ENCODE measurements around the gene PER1. TPM values are rescaled to one million over a fixed set of nuclear protein-coding genes. Genes with fewer than 3 reads are reported as not detected.

PER1 gene
- total and polyA plus RNA-seq, 2 of the 13 experiments (the other 11 are each of a cell fraction or from before 2014, with no cell fraction given): 2.6 to 3.6 TPM

DNA sequence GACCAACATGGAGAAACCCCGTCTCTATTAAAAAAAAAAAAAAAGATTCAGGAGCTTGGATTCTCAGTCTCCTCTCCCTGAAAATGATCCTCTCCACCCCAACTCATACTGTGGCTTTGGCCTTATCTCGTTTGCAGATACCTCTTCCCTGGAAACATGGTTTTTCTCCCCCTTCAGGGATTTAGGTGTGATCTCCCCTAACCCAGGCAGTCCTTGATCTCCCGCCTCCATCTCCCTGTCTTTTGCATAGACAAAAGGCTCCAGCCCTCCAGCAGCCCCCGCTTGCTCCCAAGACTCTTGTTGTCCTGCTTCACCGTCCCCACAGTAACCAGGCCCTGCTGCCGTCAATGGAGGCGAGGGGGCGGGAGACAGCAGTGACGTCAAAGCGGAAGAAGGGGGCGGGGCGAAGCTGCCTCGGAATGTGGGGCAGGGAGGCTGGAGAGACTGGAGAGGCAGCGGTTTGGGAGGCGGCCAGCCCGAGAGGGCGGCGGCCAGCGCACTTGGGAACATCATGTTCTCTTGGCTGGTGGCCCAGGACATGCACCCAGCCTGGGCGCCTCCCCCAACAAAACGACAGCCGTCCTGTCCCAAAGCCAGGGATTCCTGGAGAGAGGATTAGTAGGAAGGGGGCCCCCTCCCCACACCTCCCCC is 1.9 kb upstream of the PER1 start (continued):
- TF ChIP-seq TCF7 (IDR thresholded peaks at IDR 0.05; ENCODE audit: low read depth) (no peak), ZBTB7B (CRISPR knock-in tag; IDR thresholded peaks at IDR 0.05) (no peak), TBX2 (CRISPR knock-in tag; IDR thresholded peaks at IDR 0.05; ENCODE audit: borderline replicate concordance) (no peak; the same call in 1 of the 2 replicates), FOXM1 (CRISPR knock-in tag; IDR thresholded peaks at IDR 0.05) (no peak), ZSCAN29 (CRISPR knock-in tag; conservative IDR thresholded peaks at IDR 0.05) (no peak), MIXL1 (CRISPR knock-in tag; IDR thresholded peaks at IDR 0.05) (no peak), ZC3H13 (CRISPR knock-in tag; IDR thresholded peaks at IDR 0.05) (no peak), GABPB1 (CRISPR knock-in tag; IDR thresholded peaks at IDR 0.05) (peak; percentile 76), MTA3 (CRISPR knock-in tag; IDR thresholded peaks at IDR 0.05) (no peak), SOX13 (IDR thresholded peaks at IDR 0.05) (no peak), SOX13 (CRISPR knock-in tag; conservative IDR thresholded peaks at IDR 0.05 in 1 of 2, IDR thresholded peaks at IDR 0.05 in 1 of 2) (peak in 1 of 2 experiments; percentile 29; a peak in 1 of 4 replicates), ZSCAN21 (CRISPR knock-in tag; IDR thresholded peaks at IDR 0.05; ENCODE audit: borderline replicate concordance) (0 out of 2 replicates have a peak, but pooled peaks have one; percentile 14), SAP130 (CRISPR knock-in tag; IDR thresholded peaks at IDR 0.05; ENCODE audit: low read depth) (peak; percentile 55; the same call in 1 of the 2 replicates), MAFF (IDR thresholded peaks at IDR 0.05; ENCODE audit: low read depth, low read length) (no peak)
- TF ChIP-seq, protein P1, sequence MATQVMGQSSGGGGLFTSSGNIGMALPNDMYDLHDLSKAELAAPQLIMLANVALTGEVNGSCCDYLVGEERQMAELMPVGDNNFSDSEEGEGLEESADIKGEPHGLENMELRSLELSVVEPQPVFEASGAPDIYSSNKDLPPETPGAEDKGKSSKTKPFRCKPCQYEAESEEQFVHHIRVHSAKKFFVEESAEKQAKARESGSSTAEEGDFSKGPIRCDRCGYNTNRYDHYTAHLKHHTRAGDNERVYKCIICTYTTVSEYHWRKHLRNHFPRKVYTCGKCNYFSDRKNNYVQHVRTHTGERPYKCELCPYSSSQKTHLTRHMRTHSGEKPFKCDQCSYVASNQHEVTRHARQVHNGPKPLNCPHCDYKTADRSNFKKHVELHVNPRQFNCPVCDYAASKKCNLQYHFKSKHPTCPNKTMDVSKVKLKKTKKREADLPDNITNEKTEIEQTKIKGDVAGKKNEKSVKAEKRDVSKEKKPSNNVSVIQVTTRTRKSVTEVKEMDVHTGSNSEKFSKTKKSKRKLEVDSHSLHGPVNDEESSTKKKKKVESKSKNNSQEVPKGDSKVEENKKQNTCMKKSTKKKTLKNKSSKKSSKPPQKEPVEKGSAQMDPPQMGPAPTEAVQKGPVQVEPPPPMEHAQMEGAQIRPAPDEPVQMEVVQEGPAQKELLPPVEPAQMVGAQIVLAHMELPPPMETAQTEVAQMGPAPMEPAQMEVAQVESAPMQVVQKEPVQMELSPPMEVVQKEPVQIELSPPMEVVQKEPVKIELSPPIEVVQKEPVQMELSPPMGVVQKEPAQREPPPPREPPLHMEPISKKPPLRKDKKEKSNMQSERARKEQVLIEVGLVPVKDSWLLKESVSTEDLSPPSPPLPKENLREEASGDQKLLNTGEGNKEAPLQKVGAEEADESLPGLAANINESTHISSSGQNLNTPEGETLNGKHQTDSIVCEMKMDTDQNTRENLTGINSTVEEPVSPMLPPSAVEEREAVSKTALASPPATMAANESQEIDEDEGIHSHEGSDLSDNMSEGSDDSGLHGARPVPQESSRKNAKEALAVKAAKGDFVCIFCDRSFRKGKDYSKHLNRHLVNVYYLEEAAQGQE (IDR thresholded peaks at IDR 0.05; ENCODE audit: borderline replicate concordance in 1 of 2, low read depth in 1 of 2, low read length in 2 of 2): no peak
- TF ChIP-seq, protein P2, sequence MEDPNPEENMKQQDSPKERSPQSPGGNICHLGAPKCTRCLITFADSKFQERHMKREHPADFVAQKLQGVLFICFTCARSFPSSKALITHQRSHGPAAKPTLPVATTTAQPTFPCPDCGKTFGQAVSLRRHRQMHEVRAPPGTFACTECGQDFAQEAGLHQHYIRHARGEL (CRISPR knock-in tag; IDR thresholded peaks at IDR 0.05): no peak
- TF ChIP-seq, protein P3, sequence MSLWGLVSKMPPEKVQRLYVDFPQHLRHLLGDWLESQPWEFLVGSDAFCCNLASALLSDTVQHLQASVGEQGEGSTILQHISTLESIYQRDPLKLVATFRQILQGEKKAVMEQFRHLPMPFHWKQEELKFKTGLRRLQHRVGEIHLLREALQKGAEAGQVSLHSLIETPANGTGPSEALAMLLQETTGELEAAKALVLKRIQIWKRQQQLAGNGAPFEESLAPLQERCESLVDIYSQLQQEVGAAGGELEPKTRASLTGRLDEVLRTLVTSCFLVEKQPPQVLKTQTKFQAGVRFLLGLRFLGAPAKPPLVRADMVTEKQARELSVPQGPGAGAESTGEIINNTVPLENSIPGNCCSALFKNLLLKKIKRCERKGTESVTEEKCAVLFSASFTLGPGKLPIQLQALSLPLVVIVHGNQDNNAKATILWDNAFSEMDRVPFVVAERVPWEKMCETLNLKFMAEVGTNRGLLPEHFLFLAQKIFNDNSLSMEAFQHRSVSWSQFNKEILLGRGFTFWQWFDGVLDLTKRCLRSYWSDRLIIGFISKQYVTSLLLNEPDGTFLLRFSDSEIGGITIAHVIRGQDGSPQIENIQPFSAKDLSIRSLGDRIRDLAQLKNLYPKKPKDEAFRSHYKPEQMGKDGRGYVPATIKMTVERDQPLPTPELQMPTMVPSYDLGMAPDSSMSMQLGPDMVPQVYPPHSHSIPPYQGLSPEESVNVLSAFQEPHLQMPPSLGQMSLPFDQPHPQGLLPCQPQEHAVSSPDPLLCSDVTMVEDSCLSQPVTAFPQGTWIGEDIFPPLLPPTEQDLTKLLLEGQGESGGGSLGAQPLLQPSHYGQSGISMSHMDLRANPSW (CRISPR knock-in tag; IDR thresholded peaks at IDR 0.05; ENCODE audit: borderline replicate concordance): no peak
- TF ChIP-seq, protein P4, sequence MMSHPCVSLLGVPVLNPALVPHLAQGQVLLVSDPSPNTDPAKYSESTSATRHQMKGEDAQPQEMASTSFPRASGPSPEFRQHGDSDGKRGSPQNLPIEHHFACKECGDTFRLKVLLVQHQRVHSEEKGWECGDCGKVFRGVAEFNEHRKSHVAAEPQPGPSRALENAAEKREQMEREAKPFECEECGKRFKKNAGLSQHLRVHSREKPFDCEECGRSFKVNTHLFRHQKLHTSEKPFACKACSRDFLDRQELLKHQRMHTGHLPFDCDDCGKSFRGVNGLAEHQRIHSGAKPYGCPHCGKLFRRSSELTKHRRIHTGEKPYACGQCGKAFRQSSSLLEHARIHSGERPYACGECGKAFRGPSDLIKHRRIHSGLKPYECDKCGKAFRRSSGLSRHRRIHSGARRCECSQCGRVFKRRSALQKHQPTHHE (CRISPR knock-in tag; IDR thresholded peaks at IDR 0.05; ENCODE audit: borderline replicate concordance): no peak
- TF ChIP-seq, protein P5, sequence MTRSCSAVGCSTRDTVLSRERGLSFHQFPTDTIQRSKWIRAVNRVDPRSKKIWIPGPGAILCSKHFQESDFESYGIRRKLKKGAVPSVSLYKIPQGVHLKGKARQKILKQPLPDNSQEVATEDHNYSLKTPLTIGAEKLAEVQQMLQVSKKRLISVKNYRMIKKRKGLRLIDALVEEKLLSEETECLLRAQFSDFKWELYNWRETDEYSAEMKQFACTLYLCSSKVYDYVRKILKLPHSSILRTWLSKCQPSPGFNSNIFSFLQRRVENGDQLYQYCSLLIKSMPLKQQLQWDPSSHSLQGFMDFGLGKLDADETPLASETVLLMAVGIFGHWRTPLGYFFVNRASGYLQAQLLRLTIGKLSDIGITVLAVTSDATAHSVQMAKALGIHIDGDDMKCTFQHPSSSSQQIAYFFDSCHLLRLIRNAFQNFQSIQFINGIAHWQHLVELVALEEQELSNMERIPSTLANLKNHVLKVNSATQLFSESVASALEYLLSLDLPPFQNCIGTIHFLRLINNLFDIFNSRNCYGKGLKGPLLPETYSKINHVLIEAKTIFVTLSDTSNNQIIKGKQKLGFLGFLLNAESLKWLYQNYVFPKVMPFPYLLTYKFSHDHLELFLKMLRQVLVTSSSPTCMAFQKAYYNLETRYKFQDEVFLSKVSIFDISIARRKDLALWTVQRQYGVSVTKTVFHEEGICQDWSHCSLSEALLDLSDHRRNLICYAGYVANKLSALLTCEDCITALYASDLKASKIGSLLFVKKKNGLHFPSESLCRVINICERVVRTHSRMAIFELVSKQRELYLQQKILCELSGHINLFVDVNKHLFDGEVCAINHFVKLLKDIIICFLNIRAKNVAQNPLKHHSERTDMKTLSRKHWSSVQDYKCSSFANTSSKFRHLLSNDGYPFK (CRISPR knock-in tag; IDR thresholded peaks at IDR 0.05; ENCODE audit: borderline replicate concordance): 0 out of 2 replicates have a peak, but pooled peaks have one; percentile 20

All from HepG2 (cell line).